ENCODE results near the gene CDK13. TPM values are rescaled to one million over a fixed set of nuclear protein-coding genes. Genes with fewer than 3 reads are reported as not detected.

CDK13 gene
- total RNA-seq, 1 experiment from 2014 or later: 39.2 TPM

- peak; percentile 62; the same call in 1 of the 2 replicates for TF ChIP-seq E2F5 (CRISPR knock-in tag; IDR thresholded peaks at IDR 0.05)
- TF ChIP-seq TP53 (CRISPR knock-in tag; IDR thresholded peaks at IDR 0.05): 0 out of 2 replicates have a peak, but pooled peaks have one; percentile 39
- 0 out of 2 replicates have a peak, but pooled peaks have one; percentile 14 for TF ChIP-seq AFF4 (CRISPR knock-in tag; IDR thresholded peaks at IDR 0.05; ENCODE audit: borderline replicate concordance)
- peak; percentile 80 for TF ChIP-seq SP1 (CRISPR knock-in tag; conservative IDR thresholded peaks at IDR 0.05)
- TF ChIP-seq MAX (CRISPR knock-in tag; IDR thresholded peaks at IDR 0.05): peak; percentile 83
- TF ChIP-seq NFYB (CRISPR knock-in tag; conservative IDR thresholded peaks at IDR 0.05; ENCODE audit: low read depth): peak; percentile 51
- no peak for TF ChIP-seq ZNF671 (CRISPR knock-in tag; IDR thresholded peaks at IDR 0.05)
- no peak for TF ChIP-seq ZSCAN18 (CRISPR knock-in tag; IDR thresholded peaks at IDR 0.05)
- TF ChIP-seq NR3C1 (CRISPR knock-in tag; conservative IDR thresholded peaks at IDR 0.05; ENCODE audit: low read depth): 0 out of 2 replicates have a peak, but pooled peaks have one; percentile 54
- TF ChIP-seq ATF2 (CRISPR knock-in tag; IDR thresholded peaks at IDR 0.05; ENCODE audit: borderline replicate concordance, low read depth): no peak
- 0 out of 2 replicates have a peak, but pooled peaks have one; percentile 49 for TF ChIP-seq IRF1 (CRISPR knock-in tag; IDR thresholded peaks at IDR 0.05)
- no peak; the same call in 1 of the 2 replicates for TF ChIP-seq ZBTB43 (CRISPR knock-in tag; IDR thresholded peaks at IDR 0.05)
- TF ChIP-seq ZNF416 (CRISPR knock-in tag; IDR thresholded peaks at IDR 0.05): 0 out of 2 replicates have a peak, but pooled peaks have one; percentile 28
- TF ChIP-seq GABPB1 (CRISPR knock-in tag; IDR thresholded peaks at IDR 0.05): peak; percentile 19; the same call in 1 of the 2 replicates
- TF ChIP-seq ZNF121 (CRISPR knock-in tag; IDR thresholded peaks at IDR 0.05): 0 out of 2 replicates have a peak, but pooled peaks have one; percentile 16
- 0 out of 2 replicates have a peak, but pooled peaks have one; percentile 69 for TF ChIP-seq ZBTB21 (CRISPR knock-in tag; IDR thresholded peaks at IDR 0.05; ENCODE audit: borderline replicate concordance)
- TF ChIP-seq MLX (CRISPR knock-in tag; IDR thresholded peaks at IDR 0.05): no peak
- 0 out of 2 replicates have a peak, but pooled peaks have one; percentile 13 for TF ChIP-seq MYBL2 (CRISPR knock-in tag; IDR thresholded peaks at IDR 0.05)
Observed at GRCh38 chr7:39948956-39949928, 814 bp upstream of the CDK13 start (continued).

All from WTC11 (cell line).